ENCODE measurements around the gene BCS1L. TPM values are rescaled to one million over a fixed set of nuclear protein-coding genes. Genes with fewer than 3 reads are reported as not detected.

BCS1L gene
- total and polyA plus RNA-seq, 2 donors from 2014 or later = 40.7 to 43.3 TPM

DNA sequence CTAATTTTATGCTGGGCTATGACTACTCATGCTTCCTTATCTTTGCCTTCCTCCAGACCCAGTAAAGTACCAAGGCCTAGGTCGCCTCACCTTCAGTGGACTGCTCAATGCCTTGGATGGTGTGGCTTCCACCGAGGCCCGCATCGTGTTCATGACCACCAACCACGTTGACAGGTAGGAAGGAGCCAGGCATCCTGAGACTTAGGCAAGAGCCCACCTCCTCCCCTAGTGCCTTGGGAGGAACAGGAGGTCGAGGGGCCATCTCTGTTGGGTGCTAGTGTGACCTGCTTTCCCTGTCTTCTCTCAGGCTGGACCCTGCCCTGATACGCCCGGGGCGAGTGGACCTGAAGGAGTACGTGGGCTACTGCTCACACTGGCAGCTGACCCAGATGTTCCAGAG lies 3.3 kb downstream of the BCS1L start:
- FAIRE-seq = no peak

DNA sequence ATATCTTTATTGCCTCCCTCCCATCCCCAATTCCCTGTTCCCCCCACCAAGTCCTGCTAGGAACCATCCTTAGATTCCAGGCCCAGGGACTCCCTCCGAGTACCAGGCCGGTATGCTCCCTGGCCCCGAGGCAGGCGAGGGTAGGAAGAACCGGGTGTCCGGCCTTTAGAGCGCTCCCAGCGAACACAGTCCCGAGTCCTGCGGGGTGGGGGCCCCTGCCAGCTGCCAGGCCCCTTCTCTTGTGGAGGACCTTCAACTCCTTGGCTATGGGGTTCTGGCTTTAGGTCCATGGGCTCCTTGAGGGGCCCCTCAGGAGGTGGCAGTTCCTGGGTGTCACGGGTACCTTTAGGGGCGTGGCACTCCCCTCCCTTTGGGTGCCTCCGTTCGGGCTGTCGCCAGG lies 4.4 kb downstream of the BCS1L start:
- H3K36me3 ChIP-seq (ENCODE audit: control insufficient read depth in 2 of 3, insufficient read depth in 3 of 3, low read length in 3 of 3) = peaks cover 2 to 66% (median 31%) of the 10 kb centered on the region in 3 donors
- peaks cover 0 to 6% (median 0%) of the 10 kb centered on the region in 3 donors for H3K4me1 ChIP-seq (ENCODE audit: control insufficient read depth in 2 of 3, insufficient read depth in 2 of 3, low read depth in 1 of 3, low read length in 3 of 3)
- no peak for DNase-seq
- H3K9me3 ChIP-seq (ENCODE audit: control insufficient read depth in 2 of 3, insufficient read depth in 1 of 3, low read length in 3 of 3) = no peaks in the 10 kb centered on the region
- no peaks in the 10 kb centered on the region for H3K27me3 ChIP-seq (ENCODE audit: control insufficient read depth, insufficient read depth, low read length)
- no peak overlapping the region for H3K9ac ChIP-seq (ENCODE audit: low read length in 3 of 3)
- intact Hi-C loops (cut with DNase I) = no loop called here
- FAIRE-seq = no peak
- TF ChIP-seq, protein P1, sequence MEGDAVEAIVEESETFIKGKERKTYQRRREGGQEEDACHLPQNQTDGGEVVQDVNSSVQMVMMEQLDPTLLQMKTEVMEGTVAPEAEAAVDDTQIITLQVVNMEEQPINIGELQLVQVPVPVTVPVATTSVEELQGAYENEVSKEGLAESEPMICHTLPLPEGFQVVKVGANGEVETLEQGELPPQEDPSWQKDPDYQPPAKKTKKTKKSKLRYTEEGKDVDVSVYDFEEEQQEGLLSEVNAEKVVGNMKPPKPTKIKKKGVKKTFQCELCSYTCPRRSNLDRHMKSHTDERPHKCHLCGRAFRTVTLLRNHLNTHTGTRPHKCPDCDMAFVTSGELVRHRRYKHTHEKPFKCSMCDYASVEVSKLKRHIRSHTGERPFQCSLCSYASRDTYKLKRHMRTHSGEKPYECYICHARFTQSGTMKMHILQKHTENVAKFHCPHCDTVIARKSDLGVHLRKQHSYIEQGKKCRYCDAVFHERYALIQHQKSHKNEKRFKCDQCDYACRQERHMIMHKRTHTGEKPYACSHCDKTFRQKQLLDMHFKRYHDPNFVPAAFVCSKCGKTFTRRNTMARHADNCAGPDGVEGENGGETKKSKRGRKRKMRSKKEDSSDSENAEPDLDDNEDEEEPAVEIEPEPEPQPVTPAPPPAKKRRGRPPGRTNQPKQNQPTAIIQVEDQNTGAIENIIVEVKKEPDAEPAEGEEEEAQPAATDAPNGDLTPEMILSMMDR (IDR thresholded peaks at IDR 0.05; ENCODE audit: borderline replicate concordance, extremely low read depth, insufficient read depth) = no peak
- H3K27ac ChIP-seq (ENCODE audit: low read depth in 2 of 2, low read length in 2 of 2) = no peak overlapping the region
- no peak overlapping the region for H3K4me3 ChIP-seq (ENCODE audit: low read length in 3 of 3)

More for the DNA sequence above, 3.3 kb downstream of the BCS1L start:
- H3K27ac ChIP-seq (ENCODE audit: low read depth in 2 of 2, low read length in 2 of 2) = no peak overlapping the region
- no peaks in the 10 kb centered on the region for H3K9me3 ChIP-seq (ENCODE audit: control insufficient read depth in 2 of 3, insufficient read depth in 1 of 3, low read length in 3 of 3)
- H3K36me3 ChIP-seq (ENCODE audit: control insufficient read depth in 2 of 3, insufficient read depth in 3 of 3, low read length in 3 of 3) = peaks cover 2 to 60% (median 28%) of the 10 kb centered on the region in 3 donors
- no peak for DNase-seq
- no peak overlapping the region for H3K4me3 ChIP-seq (ENCODE audit: low read length in 3 of 3)
- H3K9ac ChIP-seq (ENCODE audit: low read length in 3 of 3) = no peak overlapping the region
- H3K27me3 ChIP-seq (ENCODE audit: control insufficient read depth, insufficient read depth, low read length) = no peaks in the 10 kb centered on the region
- H3K4me1 ChIP-seq (ENCODE audit: control insufficient read depth in 2 of 3, insufficient read depth in 2 of 3, low read depth in 1 of 3, low read length in 3 of 3) = peaks cover 0 to 11% (median 0%) of the 10 kb centered on the region in 3 donors
- intact Hi-C loops (cut with DNase I) = no loop called here
- TF ChIP-seq, protein P1 (IDR thresholded peaks at IDR 0.05; ENCODE audit: borderline replicate concordance, extremely low read depth, insufficient read depth) = no peak

- H3K36me3 ChIP-seq (ENCODE audit: control insufficient read depth in 2 of 3, insufficient read depth in 3 of 3, low read length in 3 of 3) = peaks cover 4 to 66% (median 31%) of the 10 kb centered on the region in 3 donors
- no peak overlapping the region for H3K27ac ChIP-seq (ENCODE audit: low read depth in 2 of 2, low read length in 2 of 2)
- peaks cover 0 to 6% (median 0%) of the 10 kb centered on the region in 3 donors for H3K4me1 ChIP-seq (ENCODE audit: control insufficient read depth in 2 of 3, insufficient read depth in 2 of 3, low read depth in 1 of 3, low read length in 3 of 3)
- TF ChIP-seq, protein P1 (IDR thresholded peaks at IDR 0.05; ENCODE audit: borderline replicate concordance, extremely low read depth, insufficient read depth) = no peak
- no peak overlapping the region for H3K9ac ChIP-seq (ENCODE audit: low read length in 3 of 3)
- no peak overlapping the region for H3K4me3 ChIP-seq (ENCODE audit: low read length in 3 of 3)
- intact Hi-C loops (cut with DNase I) = no loop called here
- FAIRE-seq = no peak
- no peaks in the 10 kb centered on the region for H3K27me3 ChIP-seq (ENCODE audit: control insufficient read depth, insufficient read depth, low read length)
- no peak for DNase-seq
- no peaks in the 10 kb centered on the region for H3K9me3 ChIP-seq (ENCODE audit: control insufficient read depth in 2 of 3, insufficient read depth in 1 of 3, low read length in 3 of 3)
These were observed 5.2 kb downstream of the BCS1L start for GRCh38 chr2:218664653-218665052.

Data from kidney (tissue), 14 donors.